NCI-H2029 (cell line): Measurements from ENCODE around the gene CCDC43.
"Not testable (repeated sequence)": the region's sequence is repeated elsewhere in the genome, so short reads cannot be mapped to it uniquely, and the experiment has no call there.

Experiments
- DNase-seq: peaks from one replicate; lab custom pipeline; 2025; lab: John Stamatoyannopoulos, UW

CCDC43 gene

DNA sequence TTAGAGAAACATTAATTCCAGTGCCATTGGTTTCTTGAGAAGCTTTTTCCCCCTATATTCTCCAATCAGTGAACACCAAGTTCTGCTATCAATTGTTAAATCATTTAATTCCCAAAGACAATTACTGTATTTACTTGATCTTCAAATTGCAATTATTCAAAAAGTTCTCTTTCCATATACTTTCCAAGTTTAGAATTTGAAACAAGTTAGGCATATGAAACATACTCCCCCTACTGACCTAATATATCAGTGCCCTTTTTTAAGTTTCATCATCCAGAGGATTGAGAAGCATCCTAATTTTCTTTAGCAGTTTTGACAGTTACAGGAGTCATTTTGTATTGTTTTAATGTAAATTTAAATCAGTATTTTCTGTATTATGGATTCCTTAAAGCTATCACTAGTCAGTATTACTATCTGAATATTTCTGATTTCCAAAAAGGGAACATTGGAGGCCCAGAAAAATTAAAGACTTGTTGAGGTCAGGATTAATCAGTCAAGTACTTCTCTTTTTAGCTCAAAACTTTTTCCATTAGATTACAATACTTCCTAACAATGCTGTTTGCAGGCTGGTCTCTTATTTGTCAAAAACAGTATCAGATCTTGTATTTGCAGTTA lies 17.0 kb downstream of the CCDC43 start:
- DNase-seq, result no peak

- DNase-seq, result no peak
Measured at GRCh38 chr17:44666006-44666405, 23.6 kb downstream of the CCDC43 start.

DNA sequence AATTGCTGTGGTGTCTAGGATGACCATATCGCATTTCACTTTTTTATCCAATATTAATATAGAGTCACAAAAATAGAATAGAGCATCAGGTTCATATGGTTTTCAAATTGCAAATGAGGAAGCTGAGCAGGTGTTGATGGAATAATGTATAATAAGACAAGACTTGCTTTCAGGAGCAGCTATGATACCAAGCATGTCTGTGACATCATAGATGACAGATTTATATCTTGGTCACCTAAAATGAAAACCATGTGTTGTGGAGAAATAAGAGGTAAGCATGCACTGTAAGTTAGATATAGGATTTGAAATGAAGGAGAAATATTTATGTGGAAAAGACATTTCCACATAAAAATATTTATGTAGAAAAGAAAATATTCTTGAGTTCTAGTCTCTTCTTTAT lies 24.7 kb downstream of the CCDC43 start:
- no peak for DNase-seq

DNA sequence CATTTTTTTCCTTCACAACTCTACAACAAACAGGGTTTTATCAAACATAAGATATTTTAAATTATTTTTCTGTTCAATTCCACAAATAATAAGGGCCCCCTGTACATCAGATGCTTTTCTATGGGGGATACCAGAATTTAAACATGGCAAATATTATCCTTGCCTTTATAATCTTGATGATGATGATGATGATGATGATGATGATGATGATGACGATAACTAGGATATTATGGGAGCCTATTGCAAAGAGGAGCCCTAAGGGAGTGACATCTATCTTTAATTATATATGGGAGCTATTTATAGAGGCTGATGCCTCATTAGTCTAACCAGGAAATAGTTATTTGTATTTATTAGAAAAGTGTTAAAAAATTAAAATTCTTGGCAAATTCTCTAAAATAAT lies 26.5 kb downstream of the CCDC43 start:
- no peak for DNase-seq

DNA sequence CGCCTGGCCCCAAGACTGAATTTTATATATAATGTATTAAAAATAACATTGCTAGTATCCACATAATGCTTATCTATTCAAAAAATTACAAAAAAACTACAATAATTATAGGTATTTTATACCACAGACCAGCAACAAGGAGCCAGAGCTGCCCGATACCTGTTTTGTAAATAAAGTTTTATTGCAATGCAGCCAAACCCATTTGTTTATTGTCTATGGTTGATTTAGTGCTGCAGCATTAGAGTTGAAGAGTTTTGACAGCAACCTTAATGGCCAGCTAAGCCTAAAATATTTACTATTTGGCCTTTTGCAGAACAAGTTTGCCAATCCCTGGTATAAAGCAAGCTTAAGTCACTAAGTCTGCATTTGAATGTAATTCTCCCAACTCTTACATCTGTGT lies 27.7 kb downstream of the CCDC43 start:
- no peak for DNase-seq

GRCh38 chr17:44655983-44656710 lies 33.4 kb downstream of the CCDC43 start, which contains the start of gene MEIOC:
Gene MEIOC (plus strand): TSS chr17:44656468. CDS start chr17:44656614, 146 bp downstream.
- peak; percentile 34 for DNase-seq

GRCh38 chr17:44653954-44654353 lies 35.6 kb downstream of the CCDC43 start:
- no peak for DNase-seq

GRCh38 chr17:44653384-44653783 lies 36.2 kb downstream of the CCDC43 start:
- DNase-seq, result no peak

DNA sequence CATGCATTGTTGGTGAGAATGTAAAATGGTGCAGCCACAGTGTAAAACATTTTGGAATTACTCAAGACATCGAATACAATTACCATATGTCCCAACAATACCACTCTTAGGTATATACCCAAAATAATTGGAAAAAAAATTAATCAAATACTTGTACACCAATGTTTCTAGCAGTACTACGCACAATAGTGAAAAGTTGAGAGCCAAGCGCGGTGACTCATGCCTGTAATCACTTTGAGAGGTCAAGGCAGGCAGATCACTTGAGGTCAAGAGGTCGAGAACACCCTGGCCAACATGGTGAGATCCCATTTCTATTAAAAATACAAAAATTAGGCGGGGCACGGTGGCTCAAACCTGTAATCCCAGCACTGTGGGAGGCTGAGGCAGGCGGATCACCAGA lies 36.8 kb downstream of the CCDC43 start:
- no peak for DNase-seq

DNA sequence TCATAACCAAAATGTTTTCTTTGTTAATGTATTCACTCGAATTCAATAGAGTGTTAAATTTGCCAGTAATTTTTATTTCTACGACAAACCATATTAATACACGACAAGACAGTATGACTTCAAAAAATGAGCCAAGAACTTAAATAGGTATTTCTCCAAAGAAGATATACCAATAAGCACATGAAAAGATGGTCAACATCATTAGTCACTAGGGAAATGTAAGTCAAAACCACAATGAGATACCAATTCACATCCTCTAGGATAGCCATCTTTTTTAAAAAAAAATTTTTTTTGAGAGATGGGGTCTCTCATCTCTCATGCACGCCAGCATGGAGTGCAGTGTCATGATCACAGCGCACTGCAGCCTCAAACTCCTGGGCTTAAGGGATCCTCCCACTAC lies 38.3 kb downstream of the CCDC43 start:
- no peak for DNase-seq

GRCh38 chr17:44648963-44649362 lies 40.6 kb downstream of the CCDC43 start:
- DNase-seq, result no peak

GRCh38 chr17:44647736-44648135 lies 41.8 kb downstream of the CCDC43 start:
- no peak for DNase-seq

DNA sequence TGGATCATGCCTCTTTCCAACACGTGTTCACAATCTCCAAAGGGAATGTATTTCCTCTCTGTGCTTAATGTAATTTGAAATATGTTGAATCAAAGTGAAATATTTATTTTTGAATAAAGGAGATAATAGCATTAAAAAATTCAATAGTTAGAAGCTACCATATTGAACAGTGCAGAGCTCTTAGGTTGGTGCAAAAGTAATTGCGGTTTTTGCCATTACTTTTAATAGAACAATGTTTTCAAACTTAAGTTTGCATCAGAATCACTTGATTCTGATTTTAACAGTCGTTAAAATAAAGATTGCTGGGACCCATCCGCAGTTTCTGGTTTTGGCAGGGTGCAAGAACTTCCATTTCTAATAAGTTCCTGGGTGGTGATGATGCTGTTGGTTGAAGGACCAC lies 43.3 kb downstream of the CCDC43 start:
- DNase-seq, result no peak

DNA sequence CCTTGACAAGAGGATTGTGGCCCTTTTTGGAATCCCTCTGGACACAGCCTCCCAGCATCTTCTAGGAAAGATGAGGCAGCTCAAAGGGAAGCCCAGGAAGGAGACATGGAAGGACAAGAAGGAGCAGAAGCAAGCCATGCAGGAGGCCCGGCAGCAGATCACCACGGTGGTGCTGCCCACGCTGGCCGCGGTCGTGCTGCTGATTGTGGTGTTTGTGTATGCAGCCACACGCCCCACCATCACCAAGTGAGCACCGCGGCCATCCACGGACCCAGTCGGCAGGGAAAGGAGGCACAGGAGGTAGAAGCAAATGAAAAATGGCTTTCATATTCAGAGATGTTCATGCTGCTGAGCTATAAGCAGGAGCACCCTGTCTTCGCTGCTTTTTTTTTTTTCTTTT lies 44.2 kb downstream of the CCDC43 start:
- DNase-seq, result no peak

DNA sequence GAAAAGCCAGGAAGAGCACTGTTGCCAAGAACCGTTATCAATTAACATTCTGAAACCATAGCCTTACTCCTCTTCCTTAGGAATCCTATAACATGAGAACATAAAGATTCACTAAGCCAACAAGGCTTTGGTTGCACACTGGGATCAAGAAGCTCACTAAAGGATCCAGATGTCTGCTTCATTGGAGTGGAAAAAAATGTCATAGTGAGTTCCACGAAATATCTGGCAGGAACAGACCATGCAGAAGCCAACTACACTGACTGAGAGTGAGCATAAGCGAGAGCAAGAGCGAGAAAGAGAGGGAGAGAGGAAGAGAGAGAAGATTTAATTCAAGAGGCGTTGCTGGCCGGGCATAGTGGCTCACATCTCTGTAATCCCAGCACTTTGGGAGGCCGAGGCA lies 46.7 kb downstream of the CCDC43 start:
- DNase-seq, result no peak

DNA sequence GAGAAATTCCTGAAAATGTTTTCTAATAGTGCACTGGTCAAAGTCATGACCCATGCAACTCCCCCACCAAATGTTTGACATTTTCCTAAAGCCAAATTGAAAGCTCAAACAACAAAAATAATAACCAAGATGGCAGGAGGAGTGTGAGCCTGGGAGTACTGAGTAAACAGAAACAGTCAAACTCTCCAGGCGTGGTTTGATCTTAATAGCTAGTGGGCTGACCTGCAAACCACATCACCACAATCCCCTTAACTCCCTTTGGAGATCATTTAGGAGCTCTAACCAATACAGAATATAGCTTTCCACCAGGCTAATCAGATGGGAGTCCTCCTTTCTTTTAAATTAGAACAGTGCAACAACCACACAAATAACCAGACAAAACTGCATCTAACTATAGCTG lies 52.5 kb downstream of the CCDC43 start:
- DNase-seq, result no peak

DNA sequence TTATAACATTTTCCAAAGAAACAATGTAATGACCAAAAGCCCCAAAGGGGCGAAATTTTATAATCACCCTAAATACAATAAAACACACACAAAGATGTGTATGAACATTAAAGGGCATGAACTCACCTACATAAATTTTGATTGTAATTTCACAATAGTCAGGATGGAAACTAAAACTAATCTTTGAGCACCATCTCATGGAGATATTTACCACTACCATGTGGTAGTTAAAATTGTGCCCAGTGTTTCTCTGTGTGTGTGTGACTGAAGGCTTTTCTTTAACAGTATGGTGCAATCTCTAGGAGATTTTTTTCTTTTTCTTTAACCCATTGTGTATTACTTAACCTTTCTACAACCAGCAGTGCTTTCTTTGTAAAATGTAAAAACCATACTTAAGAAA lies 53.0 kb downstream of the CCDC43 start:
- DNase-seq, result peak; percentile 8

DNA sequence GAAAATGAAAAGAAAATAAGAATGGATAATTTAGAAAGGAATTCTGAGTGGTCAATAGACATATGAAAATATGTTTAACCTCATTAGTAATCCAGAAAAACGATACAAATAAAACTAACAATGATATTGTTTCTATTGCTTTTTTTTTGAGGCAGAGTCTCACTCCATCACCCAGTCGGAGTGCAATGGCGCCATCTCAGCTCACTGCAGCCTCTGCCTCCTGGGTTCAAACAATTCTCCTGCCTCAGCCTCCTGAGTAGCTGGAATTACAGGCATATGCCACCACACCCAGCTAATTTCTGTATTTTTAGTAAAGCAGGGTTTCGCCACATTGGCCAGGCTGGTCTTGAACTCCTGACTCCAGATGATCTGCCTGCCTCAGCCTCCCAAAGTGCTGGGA lies 55.2 kb downstream of the CCDC43 start:
- not testable (repeated sequence) for DNase-seq

DNA sequence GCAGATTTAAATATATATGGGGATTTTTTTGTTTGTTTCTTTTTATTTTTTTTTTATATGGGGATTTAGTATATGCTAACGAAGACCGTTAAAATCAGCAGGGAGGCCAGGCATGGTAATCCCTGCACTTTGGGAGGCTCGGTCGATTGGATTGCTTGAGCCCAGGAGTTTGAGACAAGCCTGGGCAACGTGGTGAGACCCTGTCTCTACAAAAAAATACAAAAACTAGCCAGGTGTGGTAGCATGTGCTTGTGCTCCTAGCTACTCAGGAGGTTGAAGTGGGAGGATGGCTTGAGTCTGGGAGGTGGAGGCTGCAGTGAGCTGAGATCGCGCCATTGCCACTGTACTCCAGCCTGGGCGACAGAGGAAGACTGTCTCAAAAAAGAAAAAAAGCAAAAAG lies 55.6 kb downstream of the CCDC43 start:
- no peak for DNase-seq

- DNase-seq, result no peak
Measured at GRCh38 chr17:44630703-44631102, 58.9 kb downstream of the CCDC43 start.

GRCh38 chr17:44629314-44629713 lies 60.3 kb downstream of the CCDC43 start:
- DNase-seq, result no peak

- peak; percentile 88 for DNase-seq
Measured at GRCh38 chr17:44628243-44629188, 61.1 kb downstream of the CCDC43 start.
